GM12892 (cell line): ENCODE measurements around the gene LZTS3.
"Not testable (repeated sequence)": the region's sequence is repeated elsewhere in the genome, so short reads cannot be mapped to it uniquely, and the experiment has no call there.

Source experiments
- POLR2A ChIP-seq: IDR thresholded peaks from 2 replicates; pipeline ENCODE4 v1.6.1; 2011; ENCODE audit warnings: low read depth, low read length, control low read depth
- POLR2AphosphoS5 ChIP-seq: IDR thresholded peaks from 2 replicates; pipeline ENCODE4 v1.6.1; 2011; ENCODE audit warnings: low read depth, low read length, control low read depth
- TAF1 ChIP-seq: IDR thresholded peaks from 2 replicates; pipeline ENCODE4 v1.6.1; 2011; ENCODE audit warnings: low read depth, mild to moderate bottlenecking, control low read depth, low read length, borderline replicate concordance

- TF ChIP-seq POLR2A, POLR2AphosphoS5, TAF1: not testable (repeated sequence)
Measured at GRCh38 chr20:3124163-3124562, 49.2 kb downstream of the LZTS3 start.
